Thoracic aorta (tissue), 2 donors: ENCODE results near the gene RAB6B. TPM values are rescaled to one million over a fixed set of nuclear protein-coding genes. Genes with fewer than 3 reads are reported as not detected.

ENCODE experiments used
- ATAC-seq: fragments of 150-250 bp; one replicate; pipeline ENCODE4 v1.8.0; 2017; ENCODE audit warnings: low read depth; ENCODE audit not compliant: insufficient number of reproducible peaks, low FRiP score
- DNase-seq: peaks from one replicate; pipeline ENCODE4 v3.0.0-alpha.2; 2020; ENCODE audit warnings: low spot score
- H3K27ac ChIP-seq, 2 donors: fragments of 200-600 bp; sonication (generic); 1 replicate in 1 of 2; 2 replicates in 1 of 2; pipeline ENCODE4 v1.5.1; 2016; ENCODE audit warnings: mild to moderate bottlenecking in 2 of 2, moderate library complexity in 2 of 2
- H3K27me3 ChIP-seq: fragments of 200-600 bp; sonication (generic); replicated peaks from 2 replicates; pipeline ENCODE4 v1.6.0; 2016; ENCODE audit warnings: mild to moderate bottlenecking; ENCODE audit not compliant: insufficient read depth
- H3K36me3 ChIP-seq: fragments of 200-600 bp; sonication (generic); one replicate; pipeline ENCODE4 v1.5.1; 2016
- H3K4me1 ChIP-seq, 2 donors: fragments of 200-600 bp; sonication (generic); 1 replicate in 1 of 2; 2 replicates in 1 of 2; pipeline versions ENCODE4 v1.5.1 to v1.6.0; 2016; ENCODE audit warnings: low read depth in 2 of 2, mild to moderate bottlenecking in 1 of 2; ENCODE audit not compliant: control insufficient read depth in 1 of 2
- H3K4me3 ChIP-seq: fragments of 200-600 bp; sonication (generic); 2 replicates; pipeline ENCODE4 v1.5.1; 2016; ENCODE audit warnings: mild to moderate bottlenecking
- H3K9me3 ChIP-seq: fragments of 200-600 bp; sonication (generic); 2 replicates; pipeline ENCODE4 v1.5.1; 2016
- total RNA-seq, 2 donors: library from RNA; depleted of rRNA; stranded (reverse); fragments of >200 nt; gene quantifications; one replicate each; pipeline versions ENCODE4 v1.1.0 to v1.2.3, GENCODE V29; 2016
- TF ChIP-seq, protein P1 (sequence below): fragments of 200-600 bp; sonication (generic); IDR thresholded peaks from one replicate; pipeline ENCODE4 v1.5.1; 2019; ENCODE audit warnings: antibody characterized with exemption

RAB6B gene
- total RNA-seq, 2 donors from 2014 or later, result 0.27 to 4.0 TPM

DNA sequence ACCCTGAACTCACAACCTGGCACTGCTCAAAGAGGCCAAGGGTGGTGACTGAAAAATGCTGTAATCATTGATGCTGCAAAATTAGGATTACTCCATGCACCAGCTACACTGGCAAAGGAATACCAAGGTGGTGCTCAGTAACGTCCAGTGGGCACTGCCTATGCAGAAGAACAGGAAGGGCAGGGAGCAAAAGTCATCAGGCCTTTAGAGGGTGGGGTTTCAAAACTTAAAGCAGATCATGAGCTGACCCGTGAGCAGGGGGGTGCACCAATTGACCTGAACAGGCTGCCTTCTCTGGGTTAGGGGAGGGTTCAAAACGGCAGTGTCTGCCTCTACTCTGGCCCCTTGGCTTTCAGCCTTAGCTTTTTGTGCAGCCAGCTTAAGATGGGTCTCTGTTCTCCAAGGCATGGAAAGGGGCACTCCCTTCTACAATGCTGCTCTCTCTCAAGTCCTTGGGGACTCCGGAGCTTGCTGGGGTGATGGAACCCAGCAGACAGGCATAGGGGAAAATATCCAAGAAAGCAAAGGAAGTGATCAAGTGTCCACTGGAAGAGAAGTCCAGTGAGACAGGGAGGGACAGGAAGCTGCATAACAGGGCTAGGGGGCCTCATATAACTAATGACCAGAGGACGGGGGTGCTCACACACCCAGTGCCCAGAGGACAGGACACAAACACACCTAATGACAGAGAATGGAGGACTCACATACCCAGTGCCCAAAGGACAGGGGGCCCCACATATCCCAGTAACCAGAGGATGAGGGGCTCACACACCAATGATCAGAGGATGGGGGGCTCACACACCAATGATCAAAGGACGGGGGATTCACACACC is 11.4 kb downstream of the RAB6B start:
- no peak for DNase-seq
- H3K4me3 ChIP-seq, result no peak overlapping the region
- TF ChIP-seq, protein P1, sequence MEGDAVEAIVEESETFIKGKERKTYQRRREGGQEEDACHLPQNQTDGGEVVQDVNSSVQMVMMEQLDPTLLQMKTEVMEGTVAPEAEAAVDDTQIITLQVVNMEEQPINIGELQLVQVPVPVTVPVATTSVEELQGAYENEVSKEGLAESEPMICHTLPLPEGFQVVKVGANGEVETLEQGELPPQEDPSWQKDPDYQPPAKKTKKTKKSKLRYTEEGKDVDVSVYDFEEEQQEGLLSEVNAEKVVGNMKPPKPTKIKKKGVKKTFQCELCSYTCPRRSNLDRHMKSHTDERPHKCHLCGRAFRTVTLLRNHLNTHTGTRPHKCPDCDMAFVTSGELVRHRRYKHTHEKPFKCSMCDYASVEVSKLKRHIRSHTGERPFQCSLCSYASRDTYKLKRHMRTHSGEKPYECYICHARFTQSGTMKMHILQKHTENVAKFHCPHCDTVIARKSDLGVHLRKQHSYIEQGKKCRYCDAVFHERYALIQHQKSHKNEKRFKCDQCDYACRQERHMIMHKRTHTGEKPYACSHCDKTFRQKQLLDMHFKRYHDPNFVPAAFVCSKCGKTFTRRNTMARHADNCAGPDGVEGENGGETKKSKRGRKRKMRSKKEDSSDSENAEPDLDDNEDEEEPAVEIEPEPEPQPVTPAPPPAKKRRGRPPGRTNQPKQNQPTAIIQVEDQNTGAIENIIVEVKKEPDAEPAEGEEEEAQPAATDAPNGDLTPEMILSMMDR, result no peak

DNA sequence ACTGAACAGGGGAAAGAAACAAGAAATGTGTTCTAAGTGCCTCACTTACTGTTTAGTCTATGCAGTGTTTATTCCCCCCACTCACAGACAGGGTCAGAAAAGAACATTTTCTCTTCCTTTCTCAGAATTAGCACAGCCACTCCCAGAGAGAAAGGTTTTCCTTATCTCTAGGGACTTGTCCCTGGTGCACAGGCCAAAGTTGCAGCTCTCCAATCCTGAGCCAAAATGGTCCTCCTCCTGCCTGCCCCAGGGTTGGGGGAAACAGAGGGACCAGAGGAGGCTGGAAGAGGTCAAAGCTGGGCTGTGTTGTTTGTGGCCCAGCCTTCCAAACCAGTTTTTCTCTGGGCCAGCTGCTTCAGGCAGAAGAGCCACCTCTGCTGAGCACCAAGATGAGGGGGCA is 12.0 kb downstream of the RAB6B start:
- TF ChIP-seq, protein P1, result no peak
- ATAC-seq, result no peak
- Histone ChIP-seq H3K27me3 (no peaks in the 10 kb centered on the region), H3K36me3 (no peaks in the 10 kb centered on the region), H3K27ac (no peak overlapping the region), H3K4me1 (no peaks in the 10 kb centered on the region), H3K9me3 (no peaks in the 10 kb centered on the region), H3K4me3 (no peak overlapping the region)
- DNase-seq, result no peak

More for the DNA sequence above, 11.4 kb downstream of the RAB6B start:
- Histone ChIP-seq H3K27me3 (no peaks in the 10 kb centered on the region), H3K4me1 (no peaks in the 10 kb centered on the region), H3K27ac (no peak overlapping the region), H3K9me3 (no peaks in the 10 kb centered on the region), H3K36me3 (no peaks in the 10 kb centered on the region)
- no peak for ATAC-seq

- Histone ChIP-seq H3K36me3 (no peaks in the 10 kb centered on the region), H3K4me3 (no peak overlapping the region), H3K9me3 (no peaks in the 10 kb centered on the region), H3K4me1 (no peaks in the 10 kb centered on the region), H3K27me3 (no peaks in the 10 kb centered on the region), H3K27ac (no peak overlapping the region)
- TF ChIP-seq, protein P1, result no peak
- DNase-seq (no peak), ATAC-seq (no peak)
These were observed 12.6 kb downstream of the RAB6B start for GRCh38 chr3:133882986-133883586.

GRCh38 chr3:133881939-133882825 is 13.5 kb downstream of the RAB6B start:
- Histone ChIP-seq H3K4me1 (no peaks in the 10 kb centered on the region), H3K27me3 (no peaks in the 10 kb centered on the region), H3K4me3 (no peak overlapping the region), H3K27ac (no peak overlapping the region), H3K9me3 (no peaks in the 10 kb centered on the region), H3K36me3 (no peaks in the 10 kb centered on the region)
- TF ChIP-seq, protein P1, result no peak
- DNase-seq (no peak), ATAC-seq (no peak)

DNA sequence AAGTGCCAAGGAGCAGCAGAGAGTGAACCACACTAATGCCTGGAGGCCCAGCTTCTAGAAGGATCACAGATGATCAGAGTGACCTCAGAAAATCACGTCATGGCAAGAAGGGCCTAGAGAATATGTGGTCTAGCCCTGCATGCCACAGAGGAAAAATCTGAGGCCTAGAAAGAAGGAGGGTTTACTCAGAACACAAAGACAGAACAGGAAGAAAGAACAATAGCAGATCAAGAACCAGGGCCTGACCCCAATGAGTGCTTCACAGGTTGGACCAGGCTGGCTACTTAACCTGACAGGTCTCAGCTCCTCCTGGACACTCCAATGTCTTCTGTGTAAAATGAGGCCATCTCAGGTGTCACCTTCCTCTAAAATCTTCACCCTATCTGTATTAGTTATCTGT is 14.2 kb downstream of the RAB6B start:
- no peaks in the 10 kb centered on the region for H3K36me3 ChIP-seq
- DNase-seq, result no peak
- no peak overlapping the region for H3K27ac ChIP-seq
- no peaks in the 10 kb centered on the region for H3K4me1 ChIP-seq
- no peaks in the 10 kb centered on the region for H3K9me3 ChIP-seq
- H3K27me3 ChIP-seq, result no peaks in the 10 kb centered on the region
- no peak for ATAC-seq
- no peak overlapping the region for H3K4me3 ChIP-seq
- TF ChIP-seq, protein P1, result no peak
